ENCODE results near the gene MIDN. TPM values are rescaled to one million over a fixed set of nuclear protein-coding genes. Genes with fewer than 3 reads are reported as not detected.
"Not testable (repeated sequence)": the region's sequence is repeated elsewhere in the genome, so short reads cannot be mapped to it uniquely, and the experiment has no call there.

Gene MIDN
- total and polyA plus RNA-seq, 10 of the 15 experiments (the other 5 are each of a cell fraction or from before 2014, with no cell fraction given), result 0.38 to 51.5 (median 7.2) TPM

DNA sequence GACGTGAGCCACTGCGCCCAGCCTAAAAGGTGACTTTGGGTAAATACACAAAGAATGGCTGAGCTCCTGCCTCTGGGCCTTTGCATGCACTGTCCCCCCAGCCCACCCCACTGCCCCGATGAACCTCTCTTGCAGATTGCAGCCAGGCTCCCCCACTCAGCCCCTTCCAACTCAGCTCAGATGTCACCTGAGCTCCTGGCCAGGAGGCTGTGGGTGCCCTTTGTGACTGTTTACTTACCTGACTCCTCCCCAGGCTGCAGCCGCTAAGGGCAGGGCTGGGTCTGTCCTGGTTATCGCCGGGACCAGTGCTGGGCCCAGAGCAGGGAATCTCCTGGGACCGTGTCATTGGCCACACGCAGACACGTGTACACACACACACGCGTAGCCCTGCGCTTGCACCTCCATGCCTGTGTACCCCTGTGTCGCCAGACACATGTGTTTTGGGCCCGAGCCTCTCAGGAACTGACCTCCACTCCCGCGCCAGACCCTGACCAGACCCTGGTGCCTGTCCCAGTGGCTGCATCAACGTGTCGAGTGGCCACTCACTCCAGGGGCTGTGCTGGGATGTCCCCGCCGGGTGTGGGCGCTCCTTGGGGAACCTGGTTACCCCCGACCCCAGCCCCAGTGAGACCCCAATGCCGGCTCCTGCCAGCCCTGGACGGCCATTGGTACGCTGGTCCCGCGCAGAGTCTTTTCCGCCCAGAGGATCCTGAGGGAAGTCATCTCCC is 56.0 kb downstream of the MIDN start:
- Histone ChIP-seq H3K4me1 (ENCODE audit: control insufficient read depth, insufficient read depth, low read length) (no peaks in the 10 kb centered on the region), H3K4me3 (no peak overlapping the region), H3K9ac (ENCODE audit: control insufficient read depth, insufficient read depth, low read length) (no peak overlapping the region), H4K20me1 (ENCODE audit: control insufficient read depth, insufficient read depth) (no peaks in the 10 kb centered on the region), H3K79me2 (ENCODE audit: control insufficient read depth, insufficient read depth, low read length) (no peaks in the 10 kb centered on the region), H3K27ac (ENCODE audit: control insufficient read depth, insufficient read depth) (no peak overlapping the region), H3K9me3 (replicated peaks; ENCODE audit: control insufficient read depth, insufficient read depth, low read length) (no peaks in the 10 kb centered on the region), H3K27me3 (replicated peaks in 1 of 2; ENCODE audit: control insufficient read depth in 2 of 2, insufficient read depth in 2 of 2, low read length in 1 of 2) (no peaks in the 10 kb centered on the region), H3K4me2 (ENCODE audit: control insufficient read depth, insufficient read depth) (no peak overlapping the region), H3K36me3 (ENCODE audit: control insufficient read depth in 2 of 2, insufficient read depth in 2 of 2, low read length in 1 of 2) (no peaks in the 10 kb centered on the region), H2AFZ (ENCODE audit: control insufficient read depth, low read depth, low read length) (no peak overlapping the region)
- in situ Hi-C loops (cut with MboI), result no loop called here
- ATAC-seq (no peak), DNase-seq (ENCODE audit: low read depth, low spot score) (no peak), FAIRE-seq (no peak)
- ChIA-PET SMC1A (ENCODE audit: uncharacterized antibody, unreplicated experiment) (no interaction called here), POLR2A (no interaction called here), CTCF (no interaction called here), RAD21 (ENCODE audit: unreplicated experiment) (no interaction called here)
- no peak for TF ChIP-seq RB1 (IDR thresholded peaks at IDR 0.05; ENCODE audit: borderline replicate concordance)
- intact Hi-C loops (cut with micrococcal nuclease; ENCODE audit: unreplicated experiment), result no loop called here
- BruUV-seq (replicated peaks), result no TSS peak
- WGBS (ENCODE audit: insufficient coverage, insufficient replicate concordance, low lambda C conversion rate, missing lambda C conversion rate), result 75% methylated on average over 25 of the region's 28 CpGs

DNA sequence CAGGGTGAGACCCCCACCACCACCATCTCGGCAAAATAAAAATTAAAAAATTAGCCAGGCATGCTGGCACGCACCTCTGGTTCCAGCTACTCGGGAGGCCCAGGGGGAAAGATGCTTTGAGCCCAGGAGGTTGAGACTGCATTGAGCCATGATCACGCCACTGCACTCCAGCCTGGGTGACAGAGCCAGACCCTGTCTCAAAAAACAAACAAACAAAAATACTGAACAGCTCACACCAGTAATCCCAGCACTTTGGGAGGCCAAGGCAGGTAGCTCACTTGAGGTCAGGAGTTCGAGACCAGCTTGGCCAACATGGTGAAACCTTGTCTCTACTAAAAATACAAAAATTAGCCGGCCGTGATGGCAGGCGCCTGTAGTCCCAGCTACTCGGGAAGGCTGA is 57.0 kb downstream of the MIDN start:
- WGBS (ENCODE audit: insufficient coverage, insufficient replicate concordance, low lambda C conversion rate, missing lambda C conversion rate), result 41% methylated on average over 9 of the region's 9 CpGs
- H3K9me3 ChIP-seq (replicated peaks; ENCODE audit: control insufficient read depth, insufficient read depth, low read length); H2AFZ ChIP-seq (ENCODE audit: control insufficient read depth, low read depth, low read length); in situ Hi-C loops (cut with MboI); H3K36me3 ChIP-seq (ENCODE audit: control insufficient read depth in 2 of 2, insufficient read depth in 2 of 2, low read length in 1 of 2); BruUV-seq (replicated peaks); DNase-seq (ENCODE audit: low read depth, low spot score); H4K20me1 ChIP-seq (ENCODE audit: control insufficient read depth, insufficient read depth); H3K27me3 ChIP-seq (replicated peaks in 1 of 2; ENCODE audit: control insufficient read depth in 2 of 2, insufficient read depth in 2 of 2, low read length in 1 of 2); RAD21 ChIA-PET (ENCODE audit: unreplicated experiment); intact Hi-C loops (cut with micrococcal nuclease; ENCODE audit: unreplicated experiment); H3K4me1 ChIP-seq (ENCODE audit: control insufficient read depth, insufficient read depth, low read length); H3K4me3 ChIP-seq; ATAC-seq; H3K79me2 ChIP-seq (ENCODE audit: control insufficient read depth, insufficient read depth, low read length); H3K4me2 ChIP-seq (ENCODE audit: control insufficient read depth, insufficient read depth); FAIRE-seq; H3K27ac ChIP-seq (ENCODE audit: control insufficient read depth, insufficient read depth); SMC1A ChIA-PET (ENCODE audit: uncharacterized antibody, unreplicated experiment); H3K9ac ChIP-seq (ENCODE audit: control insufficient read depth, insufficient read depth, low read length): not testable (repeated sequence)
- CTCF ChIA-PET, result interaction anchor here (0.7 kb wide), 1 partner anchor 26 kb away, joined by 3 read pairs; no protein-coding TSS in a partner anchor
- POLR2A ChIA-PET, result interaction anchor here (0.6 kb wide), 1 partner anchor 37 kb away, joined by 3 read pairs; the partner anchor contains the start of gene CIRBP

Data from GM12878 (cell line).